OCI-LY1 (cell line): Measurements from ENCODE around the gene PTPRO.

Source experiments
- EZH2 ChIP-seq: fragments of 200-600 bp; sonication (generic), shearing (Covaris generic); IDR thresholded peaks from 2 replicates; pipeline ENCODE4 v1.8.0; 2017; ENCODE audit warnings: borderline replicate concordance, mixed run types, mild to moderate bottlenecking, antibody characterized with exemption, low read length, moderate library complexity, mixed read lengths
- TF ChIP-seq, protein P1 (sequence below): fragments of 200-600 bp; sonication (generic), shearing (Covaris generic); IDR thresholded peaks from 2 replicates; pipeline ENCODE4 v1.5.1; 2017; ENCODE audit warnings: mild to moderate bottlenecking, antibody characterized with exemption, low read length, moderate library complexity, mixed read lengths

GRCh38 chr12:15477761-15478160 lies 155.5 kb downstream of the PTPRO start:
- TF ChIP-seq, protein P1, sequence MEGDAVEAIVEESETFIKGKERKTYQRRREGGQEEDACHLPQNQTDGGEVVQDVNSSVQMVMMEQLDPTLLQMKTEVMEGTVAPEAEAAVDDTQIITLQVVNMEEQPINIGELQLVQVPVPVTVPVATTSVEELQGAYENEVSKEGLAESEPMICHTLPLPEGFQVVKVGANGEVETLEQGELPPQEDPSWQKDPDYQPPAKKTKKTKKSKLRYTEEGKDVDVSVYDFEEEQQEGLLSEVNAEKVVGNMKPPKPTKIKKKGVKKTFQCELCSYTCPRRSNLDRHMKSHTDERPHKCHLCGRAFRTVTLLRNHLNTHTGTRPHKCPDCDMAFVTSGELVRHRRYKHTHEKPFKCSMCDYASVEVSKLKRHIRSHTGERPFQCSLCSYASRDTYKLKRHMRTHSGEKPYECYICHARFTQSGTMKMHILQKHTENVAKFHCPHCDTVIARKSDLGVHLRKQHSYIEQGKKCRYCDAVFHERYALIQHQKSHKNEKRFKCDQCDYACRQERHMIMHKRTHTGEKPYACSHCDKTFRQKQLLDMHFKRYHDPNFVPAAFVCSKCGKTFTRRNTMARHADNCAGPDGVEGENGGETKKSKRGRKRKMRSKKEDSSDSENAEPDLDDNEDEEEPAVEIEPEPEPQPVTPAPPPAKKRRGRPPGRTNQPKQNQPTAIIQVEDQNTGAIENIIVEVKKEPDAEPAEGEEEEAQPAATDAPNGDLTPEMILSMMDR = no peak
- TF ChIP-seq EZH2 = no peak
